ENCODE data around the gene HSD17B7. TPM values are rescaled to one million over a fixed set of nuclear protein-coding genes. Genes with fewer than 3 reads are reported as not detected.

HSD17B7 gene
- total RNA-seq, 2 donors from 2014 or later, result 17.7 to 32.1 TPM

- intact Hi-C loops (cut with DNase I), result loop anchor here (5.0 to 10.0 kb wide), 2 partner anchors 206 to 318 kb away; partner anchors contain the start of gene RGS4
Measured at GRCh38 chr1:162859191-162859590, 68.7 kb downstream of the HSD17B7 start.

GRCh38 chr1:162861101-162861500 is 70.6 kb downstream of the HSD17B7 start, which contains the start of gene CCDC190:
Gene CCDC190, minus strand, starts transcription at chr1:162861175. Its CDS starts 1,529 bp downstream, at chr1:162859646.
- Histone ChIP-seq H3K4me3 (no peak within 1 kb of the TSS), H3K27me3 (no peaks in the 10 kb centered on the region), H3K9ac (ENCODE audit: low read depth in 2 of 2, low read length in 2 of 2) (no peak within 1 kb of the TSS), H3K27ac (no peak within 1 kb of the TSS), H3K9me3 (no peaks in the 10 kb centered on the region), H3K36me3 (no peaks in the 10 kb centered on the region), H3K4me1 (no peaks in the 10 kb centered on the region)
- no peak for DNase-seq
- intact Hi-C loops (cut with DNase I), result loop anchor here (5.0 kb wide), 1 partner anchor 456 kb away; no protein-coding TSS in a partner anchor
- no peak for TF ChIP-seq CTCF (IDR thresholded peaks at IDR 0.05)

More at GRCh38 chr1:162859191-162859590, 68.7 kb downstream of the HSD17B7 start:
- no peak for TF ChIP-seq CTCF (IDR thresholded peaks at IDR 0.05)
- H3K27me3 ChIP-seq, result no peaks in the 10 kb centered on the region
- no peak for DNase-seq
- no peaks in the 10 kb centered on the region for H3K9me3 ChIP-seq
- H3K9ac ChIP-seq (ENCODE audit: low read depth in 2 of 2, low read length in 2 of 2), result no peak overlapping the region
- H3K4me3 ChIP-seq, result no peak overlapping the region
- no peaks in the 10 kb centered on the region for H3K4me1 ChIP-seq
- no peak overlapping the region for H3K27ac ChIP-seq
- no peaks in the 10 kb centered on the region for H3K36me3 ChIP-seq

- Histone ChIP-seq H3K27ac (no peak overlapping the region), H3K36me3 (no peaks in the 10 kb centered on the region), H3K4me1 (no peaks in the 10 kb centered on the region), H3K4me3 (no peak overlapping the region), H3K9me3 (no peaks in the 10 kb centered on the region), H3K9ac (ENCODE audit: low read depth in 2 of 2, low read length in 2 of 2) (no peak overlapping the region), H3K27me3 (no peaks in the 10 kb centered on the region)
- TF ChIP-seq CTCF (IDR thresholded peaks at IDR 0.05), result no peak
- intact Hi-C loops (cut with DNase I), result loop anchor here (5.0 kb wide), 1 partner anchor 456 kb away; no protein-coding TSS in a partner anchor
- no peak for DNase-seq
Measured at GRCh38 chr1:162861625-162862024, 71.1 kb downstream of the HSD17B7 start.

Other genes starting within 250 kb of the HSD17B7 start
- 100 to 1,000 TPM in 1 of 2 donors, 10 to 100 TPM in 1; 79.5 to 144 TPM for gene UAP1, start 229.0 kb upstream of the HSD17B7 start, total RNA-seq
- 10 to 100 TPM in 1 of 2 donors, 1 to 10 TPM in 1; 7.6 to 26.5 TPM for gene DDR2, start 158.2 kb upstream of the HSD17B7 start, total RNA-seq
- gene CCDC190, start 70.5 kb downstream of the HSD17B7 start, total RNA-seq, result not detected

Data from colonic mucosa (tissue), 4 donors.